Nephron (organoid): ENCODE results near the gene AMH.

ENCODE experiments used
- H3K27ac Mint-ChIP-seq, 3 experiments: 2 replicates each; pipeline ENCODE4 v1.8.0; 2020; ENCODE audit warnings: mixed read lengths in 3 of 3, mild to moderate bottlenecking in 2 of 3, moderate library complexity in 1 of 3
- H3K27me3 Mint-ChIP-seq: 2 replicates; pipeline ENCODE4 v1.8.0; 2021; ENCODE audit warnings: low read depth, mild to moderate bottlenecking, moderate library complexity, mixed read lengths
- H3K36me3 Mint-ChIP-seq: 2 replicates; pipeline ENCODE4 v1.8.0; 2020; ENCODE audit warnings: low read depth, mixed read lengths
- H3K4me1 Mint-ChIP-seq: 2 replicates; pipeline ENCODE4 v1.8.0; 2020; ENCODE audit warnings: mixed read lengths
- H3K4me3 Mint-ChIP-seq, 3 experiments: 2 replicates each; pipeline ENCODE4 v1.8.0; 2020; ENCODE audit warnings: mild to moderate bottlenecking in 3 of 3, mixed read lengths in 3 of 3, moderate library complexity in 2 of 3
- H3K9me3 Mint-ChIP-seq: 2 replicates; pipeline ENCODE4 v1.8.0; 2020; ENCODE audit warnings: mixed read lengths
- TF ChIP-seq, protein P1 (sequence below), 3 experiments: fragments of 200-600 bp; sonication (generic); IDR thresholded peaks; one replicate each; pipeline ENCODE4 v1.5.0; 2021; ENCODE audit warnings: antibody characterized with exemption in 3 of 3; ENCODE audit not compliant: unreplicated experiment in 3 of 3

Gene AMH

DNA sequence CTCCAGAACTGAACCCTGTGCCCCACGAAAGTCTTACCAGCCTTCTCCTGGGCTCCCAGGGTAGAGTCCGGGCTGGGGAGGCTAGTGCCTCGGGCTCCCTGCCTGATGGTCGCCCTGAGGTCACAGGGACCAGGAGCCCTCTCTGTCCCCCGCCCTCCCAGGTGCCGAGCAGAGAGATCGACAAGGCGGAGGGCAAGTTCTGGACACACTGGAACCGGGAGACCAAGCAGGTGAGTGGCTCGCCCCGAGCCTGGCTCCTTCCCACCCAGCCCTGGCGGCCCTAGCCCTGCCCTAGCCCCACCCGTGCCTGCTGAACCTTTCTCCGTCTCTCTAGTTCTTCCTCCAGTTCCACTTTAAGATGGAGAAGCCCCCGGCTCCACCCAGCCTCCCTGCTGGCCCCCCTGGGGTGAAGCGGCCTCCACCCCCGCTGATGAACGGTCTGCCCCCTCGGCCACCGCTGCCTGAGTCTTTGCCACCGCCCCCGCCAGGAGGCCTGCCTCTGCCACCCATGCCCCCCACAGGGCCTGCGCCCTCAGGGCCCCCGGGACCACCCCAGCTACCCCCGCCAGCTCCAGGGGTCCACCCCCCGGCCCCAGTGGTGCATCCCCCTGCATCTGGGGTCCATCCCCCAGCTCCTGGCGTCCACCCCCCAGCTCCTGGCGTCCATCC, 1.6 kb upstream of the AMH start:
- Mint-ChIP-seq H3K27me3 (no peaks in the 10 kb centered on the region), H3K9me3 (no peaks in the 10 kb centered on the region), H3K27ac (no peak overlapping the region), H3K4me1 (peaks cover 4% of the 10 kb centered on the region), H3K36me3 (peaks cover 15% of the 10 kb centered on the region), H3K4me3 (no peak overlapping the region)
- TF ChIP-seq, protein P1, sequence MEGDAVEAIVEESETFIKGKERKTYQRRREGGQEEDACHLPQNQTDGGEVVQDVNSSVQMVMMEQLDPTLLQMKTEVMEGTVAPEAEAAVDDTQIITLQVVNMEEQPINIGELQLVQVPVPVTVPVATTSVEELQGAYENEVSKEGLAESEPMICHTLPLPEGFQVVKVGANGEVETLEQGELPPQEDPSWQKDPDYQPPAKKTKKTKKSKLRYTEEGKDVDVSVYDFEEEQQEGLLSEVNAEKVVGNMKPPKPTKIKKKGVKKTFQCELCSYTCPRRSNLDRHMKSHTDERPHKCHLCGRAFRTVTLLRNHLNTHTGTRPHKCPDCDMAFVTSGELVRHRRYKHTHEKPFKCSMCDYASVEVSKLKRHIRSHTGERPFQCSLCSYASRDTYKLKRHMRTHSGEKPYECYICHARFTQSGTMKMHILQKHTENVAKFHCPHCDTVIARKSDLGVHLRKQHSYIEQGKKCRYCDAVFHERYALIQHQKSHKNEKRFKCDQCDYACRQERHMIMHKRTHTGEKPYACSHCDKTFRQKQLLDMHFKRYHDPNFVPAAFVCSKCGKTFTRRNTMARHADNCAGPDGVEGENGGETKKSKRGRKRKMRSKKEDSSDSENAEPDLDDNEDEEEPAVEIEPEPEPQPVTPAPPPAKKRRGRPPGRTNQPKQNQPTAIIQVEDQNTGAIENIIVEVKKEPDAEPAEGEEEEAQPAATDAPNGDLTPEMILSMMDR (IDR thresholded peaks at IDR 0.05; ENCODE audit: unreplicated experiment in 3 of 3) = no peak

GRCh38 chr19:2248136-2249009, 750 bp upstream of the AMH start:
- Mint-ChIP-seq H3K27ac (peak overlapping the region in 1 of 3 experiments; percentile 11), H3K9me3 (no peaks in the 10 kb centered on the region), H3K4me1 (no peaks in the 10 kb centered on the region), H3K4me3 (no peak overlapping the region), H3K36me3 (peaks cover 13% of the 10 kb centered on the region), H3K27me3 (peaks cover 4% of the 10 kb centered on the region)
- TF ChIP-seq, protein P1 (IDR thresholded peaks at IDR 0.05; ENCODE audit: unreplicated experiment in 3 of 3) = no peak

DNA sequence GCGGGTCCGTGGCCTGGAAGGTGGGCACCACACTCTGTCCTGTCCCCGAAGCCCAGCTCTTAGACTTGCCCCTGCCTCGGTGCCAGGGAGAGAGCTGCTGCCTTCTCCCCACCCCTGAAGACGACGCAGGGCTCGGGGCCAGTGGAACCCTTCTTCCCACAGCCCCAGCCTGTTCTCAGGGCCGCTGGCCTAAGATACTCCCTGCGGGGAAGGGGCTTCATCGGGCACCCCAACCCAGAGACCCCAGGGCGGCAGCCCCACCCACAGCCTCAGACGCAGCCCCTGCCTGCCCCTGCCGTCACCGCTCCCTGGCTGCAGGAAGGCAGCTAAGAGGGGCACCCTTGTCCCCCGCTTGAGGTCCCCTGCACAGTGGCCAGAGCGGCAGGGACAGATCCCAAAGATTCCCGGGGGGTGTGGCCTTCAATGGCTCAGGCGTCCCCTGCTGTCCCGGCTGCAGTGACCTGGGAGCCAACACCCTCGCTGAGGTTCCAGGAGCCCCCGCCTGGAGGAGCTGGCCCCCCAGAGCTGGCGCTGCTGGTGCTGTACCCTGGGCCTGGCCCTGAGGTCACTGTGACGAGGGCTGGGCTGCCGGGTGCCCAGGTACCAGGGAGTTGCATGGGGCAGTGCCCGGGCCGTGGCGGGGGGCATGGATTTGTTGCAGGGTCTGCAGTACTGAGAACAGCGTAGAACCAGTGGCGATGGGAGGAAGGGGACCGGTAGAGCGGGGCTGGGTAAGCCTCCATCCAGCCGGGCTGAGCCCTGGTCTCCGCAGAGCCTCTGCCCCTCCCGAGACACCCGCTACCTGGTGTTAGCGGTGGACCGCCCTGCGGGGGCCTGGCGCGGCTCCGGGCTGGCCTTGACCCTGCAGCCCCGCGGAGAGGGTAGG, 1.0 kb downstream of the AMH start:
- no peaks in the 10 kb centered on the region for H3K9me3 Mint-ChIP-seq
- no peak overlapping the region for H3K27ac Mint-ChIP-seq
- peaks cover 6% of the 10 kb centered on the region for H3K36me3 Mint-ChIP-seq
- H3K4me1 Mint-ChIP-seq = peaks cover 5% of the 10 kb centered on the region
- TF ChIP-seq, protein P1 (IDR thresholded peaks at IDR 0.05; ENCODE audit: unreplicated experiment in 3 of 3) = no peak
- peaks cover 11% of the 10 kb centered on the region for H3K27me3 Mint-ChIP-seq
- H3K4me3 Mint-ChIP-seq = no peak overlapping the region

DNA sequence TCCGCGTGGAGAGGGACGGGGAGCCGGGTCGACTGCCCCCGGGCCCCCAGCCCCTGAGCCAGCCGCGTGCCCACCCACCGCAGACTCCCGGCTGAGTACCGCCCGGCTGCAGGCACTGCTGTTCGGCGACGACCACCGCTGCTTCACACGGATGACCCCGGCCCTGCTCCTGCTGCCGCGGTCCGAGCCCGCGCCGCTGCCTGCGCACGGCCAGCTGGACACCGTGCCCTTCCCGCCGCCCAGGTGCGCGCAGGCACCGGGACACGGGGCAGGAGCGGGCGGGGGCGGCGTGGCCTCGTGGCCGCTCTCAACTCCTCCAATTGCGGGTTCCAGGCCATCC, 1.6 kb downstream of the AMH start:
- Mint-ChIP-seq H3K27ac (no peak overlapping the region), H3K9me3 (no peaks in the 10 kb centered on the region), H3K4me1 (peaks cover 5% of the 10 kb centered on the region), H3K4me3 (no peak overlapping the region), H3K36me3 (peaks cover 3% of the 10 kb centered on the region), H3K27me3 (peaks cover 11% of the 10 kb centered on the region)
- TF ChIP-seq, protein P1 (IDR thresholded peaks at IDR 0.05; ENCODE audit: unreplicated experiment in 3 of 3) = no peak

- TF ChIP-seq, protein P1 (IDR thresholded peaks at IDR 0.05; ENCODE audit: unreplicated experiment in 3 of 3) = no peak
- H3K4me1 Mint-ChIP-seq = peaks cover 5% of the 10 kb centered on the region
- no peak overlapping the region for H3K27ac Mint-ChIP-seq
- H3K9me3 Mint-ChIP-seq = no peaks in the 10 kb centered on the region
- H3K27me3 Mint-ChIP-seq = peaks cover 11% of the 10 kb centered on the region
- H3K36me3 Mint-ChIP-seq = no peaks in the 10 kb centered on the region
- H3K4me3 Mint-ChIP-seq = no peak overlapping the region
Observed at GRCh38 chr19:2251106-2252054, 2.3 kb downstream of the AMH start.
